Endodermal cell (in vitro differentiated cells): Measurements from ENCODE around the gene CDC42BPB. TPM values are rescaled to one million over a fixed set of nuclear protein-coding genes. Genes with fewer than 3 reads are reported as not detected.
"Not testable (repeated sequence)": the region's sequence is repeated elsewhere in the genome, so short reads cannot be mapped to it uniquely, and the experiment has no call there.

ENCODE experiments used
- DNase-seq: peaks from one replicate; pipeline ENCODE4 v3.0.0-alpha.2; 2017
- H3K27ac ChIP-seq: 2 replicates; pipeline ENCODE4 v1.5.1; 2013; ENCODE audit warnings: mild to moderate bottlenecking, low read depth, low read length, moderate library complexity
- H3K27me3 ChIP-seq: 2 replicates; pipeline ENCODE4 v1.6.1; 2013; ENCODE audit warnings: mild to moderate bottlenecking, low read length, moderate library complexity; ENCODE audit not compliant: insufficient read depth, control insufficient read depth, poor library complexity, severe bottlenecking
- H3K36me3 ChIP-seq: 2 replicates; pipeline ENCODE4 v1.7.0; 2013; ENCODE audit warnings: mild to moderate bottlenecking, low read length, moderate library complexity; ENCODE audit not compliant: control insufficient read depth, insufficient read depth
- H3K4me1 ChIP-seq: one replicate; pipeline ENCODE4 v1.7.0; 2013; ENCODE audit warnings: low read length; ENCODE audit not compliant: control insufficient read depth, insufficient read depth
- H3K4me3 ChIP-seq: 2 replicates; pipeline ENCODE4 v1.5.1; 2013; ENCODE audit warnings: mild to moderate bottlenecking, low read length, moderate library complexity
- H3K9ac ChIP-seq: 2 replicates; pipeline ENCODE4 v1.6.1; 2013; ENCODE audit warnings: mild to moderate bottlenecking, low read length, moderate library complexity; ENCODE audit not compliant: poor library complexity, severe bottlenecking; ENCODE audit errors: extremely low read depth
- H3K9me3 ChIP-seq: 2 replicates; pipeline ENCODE4 v1.6.1; 2013; ENCODE audit warnings: mild to moderate bottlenecking, low read length, moderate library complexity; ENCODE audit not compliant: control insufficient read depth
- H3K27ac Mint-ChIP-seq: 2 replicates; pipeline ENCODE4 v1.8.0; 2020; ENCODE audit warnings: mixed read lengths
- H3K27me3 Mint-ChIP-seq: 2 replicates; pipeline ENCODE4 v1.8.0; 2021; ENCODE audit warnings: mild to moderate bottlenecking, mixed read lengths; ENCODE audit not compliant: insufficient read depth
- H3K36me3 Mint-ChIP-seq: 2 replicates; pipeline ENCODE4 v1.8.0; 2020; ENCODE audit warnings: low read depth, mixed read lengths
- H3K4me1 Mint-ChIP-seq: 2 replicates; pipeline ENCODE4 v1.8.0; 2020; ENCODE audit warnings: mixed read lengths
- H3K4me3 Mint-ChIP-seq: 2 replicates; pipeline ENCODE4 v1.8.0; 2020; ENCODE audit warnings: mild to moderate bottlenecking, moderate library complexity, mixed read lengths
- H3K9me3 Mint-ChIP-seq: 2 replicates; pipeline ENCODE4 v1.8.0; 2020; ENCODE audit warnings: mild to moderate bottlenecking, mixed read lengths
- CTCF ChIP-seq: fragments of 200-600 bp; sonication (generic); conservative IDR thresholded peaks from 2 replicates; pipeline ENCODE4 v1.5.0; 2021; ENCODE audit warnings: antibody characterized with exemption, mild to moderate bottlenecking
- WGBS, 2 experiments: methylation state at CpG; one replicate each; pipeline versions ENCODE4 v1.1.5 to v1.1.7; 2013; ENCODE audit warnings: missing lambda C conversion rate in 2 of 2, mixed read lengths in 1 of 2; ENCODE audit not compliant: insufficient coverage in 1 of 2, insufficient read length in 1 of 2; 5-methylcytosine and 5-hydroxymethylcytosine counted together
- total RNA-seq, 2 donors: library from RNA; stranded (reverse); fragmentation: NEBNext Ultra II Directional in 1 of 2; extraction: Animal tissue kit (Norgen Biotek cat#: 25700) in 1 of 2; gene quantifications; 2 replicates in 1 of 2; 3 replicates in 1 of 2; pipeline ENCODE4 v1.2.1, GENCODE V29; 2021

CDC42BPB gene
- total RNA-seq, 2 donors from 2014 or later = 120 to 123 TPM

- Histone ChIP-seq H3K36me3 (no peaks in the 10 kb centered on the region), H3K27me3 (no peaks in the 10 kb centered on the region), H3K9me3 (peaks cover 11% of the 10 kb centered on the region), H3K27ac (no peak overlapping the region), H3K9ac (no peak overlapping the region), H3K4me3 (no peak overlapping the region), H3K4me1 (no peaks in the 10 kb centered on the region)
- Mint-ChIP-seq H3K9me3 (peaks cover 16% of the 10 kb centered on the region), H3K27ac (no peak overlapping the region), H3K4me3 (no peak overlapping the region), H3K27me3 (no peaks in the 10 kb centered on the region), H3K36me3 (peaks cover 17% of the 10 kb centered on the region), H3K4me1 (peaks cover 6% of the 10 kb centered on the region)
- DNase-seq = no peak
- TF ChIP-seq CTCF = no peak
- 90 to 94% methylated on average over 6 to 11 of the region's 11 CpGs for WGBS, 2 experiments
These were observed 29.1 kb downstream of the CDC42BPB start for GRCh38 chr14:103028161-103028767.

- H3K9ac ChIP-seq = no peak overlapping the region
- no peaks in the 10 kb centered on the region for H3K36me3 ChIP-seq
- peaks cover 17% of the 10 kb centered on the region for H3K36me3 Mint-ChIP-seq
- no peak overlapping the region for H3K4me3 Mint-ChIP-seq
- DNase-seq = no peak
- no peaks in the 10 kb centered on the region for H3K4me1 ChIP-seq
- H3K9me3 Mint-ChIP-seq = peaks cover 16% of the 10 kb centered on the region
- no peaks in the 10 kb centered on the region for H3K27me3 ChIP-seq
- no peaks in the 10 kb centered on the region for H3K27me3 Mint-ChIP-seq
- WGBS, 2 experiments = 96% methylated on average over 3 of the region's 3 CpGs; no CpG with 5 or more reads in 1 of the 2 experiments
- H3K27ac ChIP-seq = no peak overlapping the region
- peaks cover 11% of the 10 kb centered on the region for H3K9me3 ChIP-seq
- no peak for TF ChIP-seq CTCF
- no peak overlapping the region for H3K4me3 ChIP-seq
- H3K27ac Mint-ChIP-seq = no peak overlapping the region
- H3K4me1 Mint-ChIP-seq = peaks cover 10% of the 10 kb centered on the region
These were observed 29.9 kb downstream of the CDC42BPB start for GRCh38 chr14:103027451-103027850.

GRCh38 chr14:103026988-103027387 is 30.4 kb downstream of the CDC42BPB start:
- no peaks in the 10 kb centered on the region for H3K27me3 ChIP-seq
- WGBS, 2 experiments = 91 to 100% methylated on average over 3 of the region's 3 CpGs
- Mint-ChIP-seq H3K27ac (no peak overlapping the region), H3K36me3 (peaks cover 18% of the 10 kb centered on the region), H3K9me3 (peaks cover 16% of the 10 kb centered on the region), H3K27me3 (no peaks in the 10 kb centered on the region), H3K4me1 (peaks cover 15% of the 10 kb centered on the region), H3K4me3 (no peak overlapping the region)
- no peak for DNase-seq
- H3K36me3 ChIP-seq = no peaks in the 10 kb centered on the region
- no peak for TF ChIP-seq CTCF
- H3K27ac ChIP-seq = no peak overlapping the region
- no peak overlapping the region for H3K9ac ChIP-seq
- H3K4me1 ChIP-seq = no peaks in the 10 kb centered on the region
- H3K9me3 ChIP-seq = peaks cover 11% of the 10 kb centered on the region
- no peak overlapping the region for H3K4me3 ChIP-seq

- H3K4me1 Mint-ChIP-seq = peaks cover 19% of the 10 kb centered on the region
- H3K9ac ChIP-seq, H3K36me3 ChIP-seq, H3K27me3 Mint-ChIP-seq, DNase-seq, H3K27me3 ChIP-seq, H3K4me3 Mint-ChIP-seq, H3K27ac ChIP-seq, H3K4me1 ChIP-seq, H3K4me3 ChIP-seq, H3K27ac Mint-ChIP-seq: not testable (repeated sequence)
- peaks cover 11% of the 10 kb centered on the region for H3K9me3 ChIP-seq
- H3K9me3 Mint-ChIP-seq = peaks cover 17% of the 10 kb centered on the region
- H3K36me3 Mint-ChIP-seq = peaks cover 25% of the 10 kb centered on the region
- 98 to 100% methylated on average over 1 to 6 of the region's 6 CpGs for WGBS, 2 experiments
These were observed 31.2 kb downstream of the CDC42BPB start for GRCh38 chr14:103026196-103026595.
